Measurements from ENCODE around the gene ABHD13. TPM values are rescaled to one million over a fixed set of nuclear protein-coding genes. Genes with fewer than 3 reads are reported as not detected.
A peak's percentile ranks its signal among the peaks of the same experiment; 100 is the strongest.

The ABHD13 gene
- polyA plus RNA-seq, 3 donors = 6.8 to 20.7 (median 18.6) TPM

DNA sequence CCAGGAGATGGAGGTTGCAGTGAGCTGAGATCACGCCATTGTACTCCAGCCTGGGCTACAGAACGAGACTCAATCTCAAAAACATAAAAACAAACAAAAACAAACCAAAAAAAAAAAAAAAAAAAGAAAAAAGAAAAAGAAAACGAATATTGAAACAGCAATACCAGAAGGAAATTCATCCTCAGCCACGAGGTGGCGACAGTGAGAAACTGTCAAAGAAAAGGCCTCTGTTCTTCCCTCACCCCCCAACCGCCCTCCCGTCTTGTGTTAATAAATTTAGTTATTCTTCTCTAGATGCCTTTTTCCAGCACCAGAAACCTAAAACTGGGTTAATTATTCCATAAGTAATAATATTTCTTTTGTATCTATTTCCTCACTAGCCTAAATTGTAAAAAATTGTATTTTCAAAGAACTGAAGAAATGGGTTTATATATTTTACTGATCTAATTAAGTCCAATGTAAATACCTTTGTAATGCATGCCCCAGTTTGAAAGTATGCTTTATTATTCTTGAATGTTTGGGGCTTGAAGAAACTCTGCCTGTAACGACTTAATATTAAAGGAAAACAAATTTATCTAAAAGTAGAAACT lies 41.4 kb upstream of the ABHD13 start:
- no peaks in the 10 kb centered on the region for H4K20me1 ChIP-seq (ENCODE audit: insufficient read depth, low read length)
- peaks cover 3 to 19% (median 9%) of the 10 kb centered on the region in 7 donors for H3K9me3 Mint-ChIP-seq
- DNase-seq = peak in 2 of 3 donors; percentile 1 to 2
- no peaks in the 10 kb centered on the region for H3K4me1 Mint-ChIP-seq
- no peak overlapping the region for H3K27ac Mint-ChIP-seq
- no peak overlapping the region for H3K4me2 ChIP-seq (replicated peaks; ENCODE audit: extremely low read depth, low read length, poor library complexity, severe bottlenecking)
- no peak overlapping the region for H3K4me3 Mint-ChIP-seq
- H2AFZ ChIP-seq (ENCODE audit: insufficient read depth, low read depth, low read length, poor library complexity, severe bottlenecking) = no peak overlapping the region
- TF ChIP-seq, protein P1, sequence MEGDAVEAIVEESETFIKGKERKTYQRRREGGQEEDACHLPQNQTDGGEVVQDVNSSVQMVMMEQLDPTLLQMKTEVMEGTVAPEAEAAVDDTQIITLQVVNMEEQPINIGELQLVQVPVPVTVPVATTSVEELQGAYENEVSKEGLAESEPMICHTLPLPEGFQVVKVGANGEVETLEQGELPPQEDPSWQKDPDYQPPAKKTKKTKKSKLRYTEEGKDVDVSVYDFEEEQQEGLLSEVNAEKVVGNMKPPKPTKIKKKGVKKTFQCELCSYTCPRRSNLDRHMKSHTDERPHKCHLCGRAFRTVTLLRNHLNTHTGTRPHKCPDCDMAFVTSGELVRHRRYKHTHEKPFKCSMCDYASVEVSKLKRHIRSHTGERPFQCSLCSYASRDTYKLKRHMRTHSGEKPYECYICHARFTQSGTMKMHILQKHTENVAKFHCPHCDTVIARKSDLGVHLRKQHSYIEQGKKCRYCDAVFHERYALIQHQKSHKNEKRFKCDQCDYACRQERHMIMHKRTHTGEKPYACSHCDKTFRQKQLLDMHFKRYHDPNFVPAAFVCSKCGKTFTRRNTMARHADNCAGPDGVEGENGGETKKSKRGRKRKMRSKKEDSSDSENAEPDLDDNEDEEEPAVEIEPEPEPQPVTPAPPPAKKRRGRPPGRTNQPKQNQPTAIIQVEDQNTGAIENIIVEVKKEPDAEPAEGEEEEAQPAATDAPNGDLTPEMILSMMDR (IDR thresholded peaks at IDR 0.05) = peak; percentile 70
- H3K79me2 ChIP-seq (ENCODE audit: insufficient read depth, low read length) = no peaks in the 10 kb centered on the region
- H3K27me3 Mint-ChIP-seq (ENCODE audit: low read depth in 3 of 3) = no peaks in the 10 kb centered on the region
- no peaks in the 10 kb centered on the region for H3K36me3 Mint-ChIP-seq
- intact Hi-C loops (cut with micrococcal nuclease) = no loop called here
- H3K9me3 ChIP-seq (replicated peaks in 1 of 2; ENCODE audit: control insufficient read depth in 1 of 2, insufficient read depth in 1 of 2, low read length in 2 of 2) = peaks cover 0 to 5% of the 10 kb centered on the region in 2 donors
- H3K27me3 ChIP-seq (ENCODE audit: control insufficient read depth in 2 of 2, insufficient read depth in 2 of 2, low read length in 2 of 2) = no peaks in the 10 kb centered on the region
- no peaks in the 10 kb centered on the region for H3K36me3 ChIP-seq (replicated peaks in 1 of 2; ENCODE audit: control insufficient read depth in 1 of 2, insufficient read depth in 2 of 2, low read length in 2 of 2)
- H3K9ac ChIP-seq (ENCODE audit: insufficient read depth, low read length, poor library complexity, severe bottlenecking) = no peak overlapping the region
- WGBS (ENCODE audit: insufficient coverage) = no CpG with 5 or more reads among the region's 8 CpGs
- H3K27ac ChIP-seq (ENCODE audit: low read depth in 1 of 2, low read length in 2 of 2) = no peak overlapping the region
- H3K4me3 ChIP-seq (replicated peaks in 1 of 3; ENCODE audit: low read depth in 2 of 3, low read length in 3 of 3) = no peak overlapping the region
- H3K4me1 ChIP-seq (ENCODE audit: control insufficient read depth in 1 of 2, insufficient read depth in 2 of 2, low read length in 2 of 2) = no peaks in the 10 kb centered on the region

DNA sequence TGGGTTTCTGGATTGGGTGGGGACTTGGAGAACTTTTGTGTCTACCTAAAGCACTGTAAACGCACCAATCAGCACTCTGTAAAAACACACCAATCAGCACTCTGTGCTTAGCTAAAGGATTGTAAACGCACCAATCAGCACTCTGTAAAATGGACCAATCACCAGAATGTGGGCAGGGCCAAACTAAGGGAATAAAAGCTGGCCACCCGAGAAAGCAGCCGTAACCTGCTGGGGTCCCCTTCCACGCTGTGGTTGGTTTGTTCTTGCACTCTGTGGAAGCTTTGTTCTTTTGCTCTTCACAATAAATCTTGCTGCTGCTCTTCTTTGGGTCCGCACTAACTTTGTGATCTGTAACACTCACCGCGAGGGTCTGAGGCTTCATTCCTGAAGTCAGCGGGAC lies 40.1 kb upstream of the ABHD13 start:
- peaks cover 0 to 5% of the 10 kb centered on the region in 2 donors for H3K9me3 ChIP-seq (replicated peaks in 1 of 2; ENCODE audit: control insufficient read depth in 1 of 2, insufficient read depth in 1 of 2, low read length in 2 of 2)
- no peaks in the 10 kb centered on the region for H3K4me1 ChIP-seq (ENCODE audit: control insufficient read depth in 1 of 2, insufficient read depth in 2 of 2, low read length in 2 of 2)
- Mint-ChIP-seq H3K27me3 (ENCODE audit: low read depth in 3 of 3) (peaks cover 0 to 2% (median 0%) of the 10 kb centered on the region in 3 donors), H3K27ac (no peak overlapping the region), H3K4me3 (no peak overlapping the region), H3K4me1 (no peaks in the 10 kb centered on the region), H3K36me3 (no peaks in the 10 kb centered on the region), H3K9me3 (peaks cover 3 to 14% (median 6%) of the 10 kb centered on the region in 7 donors)
- no peaks in the 10 kb centered on the region for H4K20me1 ChIP-seq (ENCODE audit: insufficient read depth, low read length)
- H3K79me2 ChIP-seq (ENCODE audit: insufficient read depth, low read length) = no peaks in the 10 kb centered on the region
- H3K27me3 ChIP-seq (ENCODE audit: control insufficient read depth in 2 of 2, insufficient read depth in 2 of 2, low read length in 2 of 2) = no peaks in the 10 kb centered on the region
- DNase-seq = no peak
- no peak overlapping the region for H3K9ac ChIP-seq (ENCODE audit: insufficient read depth, low read length, poor library complexity, severe bottlenecking)
- no peak overlapping the region for H3K4me3 ChIP-seq (replicated peaks in 1 of 3; ENCODE audit: low read depth in 2 of 3, low read length in 3 of 3)
- H2AFZ ChIP-seq (ENCODE audit: insufficient read depth, low read depth, low read length, poor library complexity, severe bottlenecking) = no peak overlapping the region
- WGBS (ENCODE audit: insufficient coverage) = 89% methylated on average over 8 of the region's 9 CpGs
- TF ChIP-seq, protein P1 (IDR thresholded peaks at IDR 0.05) = no peak
- H3K4me2 ChIP-seq (replicated peaks; ENCODE audit: extremely low read depth, low read length, poor library complexity, severe bottlenecking) = no peak overlapping the region
- no peaks in the 10 kb centered on the region for H3K36me3 ChIP-seq (replicated peaks in 1 of 2; ENCODE audit: control insufficient read depth in 1 of 2, insufficient read depth in 2 of 2, low read length in 2 of 2)
- intact Hi-C loops (cut with micrococcal nuclease) = no loop called here
- no peak overlapping the region for H3K27ac ChIP-seq (ENCODE audit: low read depth in 1 of 2, low read length in 2 of 2)

Data from CD14-positive monocyte (primary cell).